SK-N-SH treated with all-trans-retinoic acid at 6 μM for 48 hours (cell line): ENCODE results near the gene FILIP1.
A peak's percentile ranks its signal among the peaks of the same experiment; 100 is the strongest.

ENCODE experiments used
- ATAC-seq: fragments of 200-7000 bp; cut with Tn5 transposase; 3 replicates; pipeline ENCODE4 v1.9.1; 2020; ENCODE audit warnings: mild to moderate bottlenecking, moderate library complexity
- ARNTL ChIP-seq: fragments of 450-650 bp; formaldehyde crosslinking; IDR thresholded peaks from 2 replicates; pipeline ENCODE4 v1.5.0; 2020; ENCODE audit warnings: low read depth, mild to moderate bottlenecking, moderate library complexity, borderline replicate concordance
- BACH2 ChIP-seq: fragments of 250-450 bp; sonication (Bioruptor Pico); IDR thresholded peaks from 2 replicates; pipeline ENCODE4 v1.9.0; 2021; ENCODE audit warnings: mild to moderate bottlenecking, borderline replicate concordance
- CSDC2 ChIP-seq: fragments of 250-450 bp; sonication (Bioruptor Pico); IDR thresholded peaks from 2 replicates; pipeline ENCODE4 v1.5.0; 2020; ENCODE audit warnings: mild to moderate bottlenecking, moderate library complexity
- ESRRG ChIP-seq: fragments of 250-450 bp; sonication (Bioruptor Pico); IDR thresholded peaks from 2 replicates; pipeline ENCODE4 v1.6.1; 2021; ENCODE audit warnings: mild to moderate bottlenecking
- GLIS3 ChIP-seq: fragments of 250-450 bp; sonication (Bioruptor Pico); IDR thresholded peaks from 2 replicates; pipeline ENCODE4 v1.5.0; 2020; ENCODE audit warnings: mild to moderate bottlenecking, moderate library complexity
- OSR1 ChIP-seq: fragments of 250-450 bp; sonication (Bioruptor Pico); IDR thresholded peaks from 2 replicates; pipeline ENCODE4 v1.8.0; 2022; ENCODE audit warnings: moderate library complexity, mild to moderate bottlenecking, inconsistent platforms
- PPARA ChIP-seq: fragments of 250-450 bp; sonication (Bioruptor Pico); IDR thresholded peaks from 2 replicates; pipeline ENCODE4 v1.5.0; 2020; ENCODE audit warnings: mild to moderate bottlenecking, borderline replicate concordance
- RARB ChIP-seq: fragments of 250-450 bp; sonication (Bioruptor Pico); IDR thresholded peaks from 2 replicates; pipeline ENCODE4 v1.8.0; 2021; ENCODE audit warnings: mild to moderate bottlenecking, moderate library complexity
- SNAI2 ChIP-seq: fragments of 250-450 bp; sonication (Bioruptor Pico); IDR thresholded peaks from 2 replicates; pipeline ENCODE4 v1.5.0; 2020; ENCODE audit warnings: mild to moderate bottlenecking, moderate library complexity
- TCF4 ChIP-seq: fragments of 250-450 bp; sonication (Bioruptor Pico); IDR thresholded peaks from 2 replicates; pipeline ENCODE4 v1.8.0; 2021; ENCODE audit warnings: mild to moderate bottlenecking, moderate library complexity, borderline replicate concordance
- TOX ChIP-seq: fragments of 250-450 bp; sonication (Bioruptor Pico); IDR thresholded peaks from 2 replicates; pipeline ENCODE4 v1.8.0; 2021; ENCODE audit warnings: mild to moderate bottlenecking, moderate library complexity, borderline replicate concordance
- ZC3H10 ChIP-seq: fragments of 250-450 bp; sonication (Bioruptor Pico); IDR thresholded peaks from 2 replicates; pipeline ENCODE4 v1.5.1; 2021; ENCODE audit warnings: mild to moderate bottlenecking, moderate library complexity
- ZFP3 ChIP-seq: fragments of 250-450 bp; sonication (Bioruptor Pico); IDR thresholded peaks from 2 replicates; pipeline ENCODE4 v1.5.0; 2020; ENCODE audit warnings: mild to moderate bottlenecking, moderate library complexity
- ZFP30 ChIP-seq: fragments of 450-650 bp; formaldehyde crosslinking; IDR thresholded peaks from 2 replicates; pipeline ENCODE4 v1.5.0; 2022; ENCODE audit warnings: mild to moderate bottlenecking, moderate library complexity
- ZNF565 ChIP-seq: fragments of 450-650 bp; formaldehyde crosslinking; conservative IDR thresholded peaks from 2 replicates; pipeline ENCODE4 v1.5.0; 2020; ENCODE audit warnings: low read depth, mild to moderate bottlenecking, moderate library complexity
- ZNF70 ChIP-seq: fragments of 450-650 bp; formaldehyde crosslinking; IDR thresholded peaks from 2 replicates; pipeline ENCODE4 v1.5.0; 2020; ENCODE audit warnings: mild to moderate bottlenecking, moderate library complexity
- ZNF8 ChIP-seq: fragments of 450-650 bp; formaldehyde crosslinking; IDR thresholded peaks from 2 replicates; pipeline ENCODE4 v1.5.0; 2020; ENCODE audit warnings: mild to moderate bottlenecking, moderate library complexity
- TF ChIP-seq, protein P1 (sequence below): fragments of 250-450 bp; sonication (Bioruptor Pico); IDR thresholded peaks from 2 replicates; pipeline ENCODE4 v1.5.1; 2021; ENCODE audit warnings: mild to moderate bottlenecking, moderate library complexity
- TF ChIP-seq, protein P2 (sequence below): fragments of 250-450 bp; sonication (Bioruptor Pico); IDR thresholded peaks from 2 replicates; pipeline ENCODE4 v1.5.0; 2020; ENCODE audit warnings: mild to moderate bottlenecking, moderate library complexity
- TF ChIP-seq, protein P3 (sequence below): fragments of 250-450 bp; sonication (Bioruptor Pico); IDR thresholded peaks from 2 replicates; pipeline ENCODE4 v1.5.1; 2020; ENCODE audit warnings: low read depth, mild to moderate bottlenecking, moderate library complexity
- TF ChIP-seq, protein P4 (sequence below): fragments of 250-450 bp; sonication (Bioruptor Pico); IDR thresholded peaks from 2 replicates; pipeline ENCODE4 v1.8.0; 2020; ENCODE audit warnings: mild to moderate bottlenecking, moderate library complexity, borderline replicate concordance
- TF ChIP-seq, protein P5 (sequence below): fragments of 250-450 bp; sonication (Bioruptor Pico); IDR thresholded peaks from 2 replicates; pipeline ENCODE4 v1.8.0; 2021; ENCODE audit warnings: low read depth, mild to moderate bottlenecking, moderate library complexity, borderline replicate concordance

Gene FILIP1

DNA sequence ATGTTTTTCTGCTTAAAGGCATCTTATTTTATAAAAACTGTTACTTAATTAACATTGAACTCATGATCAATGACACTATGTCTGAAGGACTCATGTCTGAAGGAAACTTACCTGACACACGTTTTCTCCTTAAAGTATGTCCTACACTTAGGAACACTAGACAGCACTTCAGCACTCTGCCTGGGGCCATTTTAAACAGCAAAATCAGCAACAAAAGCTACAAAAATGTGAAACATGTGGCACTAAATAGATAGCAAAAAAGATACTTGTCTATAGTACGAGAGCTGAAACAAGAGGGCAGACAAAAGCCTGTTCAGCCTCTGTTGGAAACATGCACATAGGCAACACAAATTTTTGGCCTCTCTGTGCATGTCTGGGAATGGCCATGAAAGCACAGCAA, 115.5 kb downstream of the FILIP1 start (continued):
- TF ChIP-seq ZFP3 (CRISPR knock-in tag) (no peak), ZNF565 (CRISPR knock-in tag) (no peak), SNAI2 (no peak), ZFP30 (CRISPR knock-in tag) (no peak), GLIS3 (CRISPR knock-in tag) (no peak), RARB (CRISPR knock-in tag) (no peak), TOX (no peak), ZNF70 (no peak), ZC3H10 (CRISPR knock-in tag) (no peak)
- TF ChIP-seq, protein P1, sequence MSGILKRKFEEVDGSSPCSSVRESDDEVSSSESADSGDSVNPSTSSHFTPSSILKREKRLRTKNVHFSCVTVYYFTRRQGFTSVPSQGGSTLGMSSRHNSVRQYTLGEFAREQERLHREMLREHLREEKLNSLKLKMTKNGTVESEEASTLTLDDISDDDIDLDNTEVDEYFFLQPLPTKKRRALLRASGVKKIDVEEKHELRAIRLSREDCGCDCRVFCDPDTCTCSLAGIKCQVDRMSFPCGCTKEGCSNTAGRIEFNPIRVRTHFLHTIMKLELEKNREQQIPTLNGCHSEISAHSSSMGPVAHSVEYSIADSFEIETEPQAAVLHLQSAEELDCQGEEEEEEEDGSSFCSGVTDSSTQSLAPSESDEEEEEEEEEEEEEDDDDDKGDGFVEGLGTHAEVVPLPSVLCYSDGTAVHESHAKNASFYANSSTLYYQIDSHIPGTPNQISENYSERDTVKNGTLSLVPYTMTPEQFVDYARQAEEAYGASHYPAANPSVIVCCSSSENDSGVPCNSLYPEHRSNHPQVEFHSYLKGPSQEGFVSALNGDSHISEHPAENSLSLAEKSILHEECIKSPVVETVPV (CRISPR knock-in tag) = no peak
- TF ChIP-seq, protein P2, sequence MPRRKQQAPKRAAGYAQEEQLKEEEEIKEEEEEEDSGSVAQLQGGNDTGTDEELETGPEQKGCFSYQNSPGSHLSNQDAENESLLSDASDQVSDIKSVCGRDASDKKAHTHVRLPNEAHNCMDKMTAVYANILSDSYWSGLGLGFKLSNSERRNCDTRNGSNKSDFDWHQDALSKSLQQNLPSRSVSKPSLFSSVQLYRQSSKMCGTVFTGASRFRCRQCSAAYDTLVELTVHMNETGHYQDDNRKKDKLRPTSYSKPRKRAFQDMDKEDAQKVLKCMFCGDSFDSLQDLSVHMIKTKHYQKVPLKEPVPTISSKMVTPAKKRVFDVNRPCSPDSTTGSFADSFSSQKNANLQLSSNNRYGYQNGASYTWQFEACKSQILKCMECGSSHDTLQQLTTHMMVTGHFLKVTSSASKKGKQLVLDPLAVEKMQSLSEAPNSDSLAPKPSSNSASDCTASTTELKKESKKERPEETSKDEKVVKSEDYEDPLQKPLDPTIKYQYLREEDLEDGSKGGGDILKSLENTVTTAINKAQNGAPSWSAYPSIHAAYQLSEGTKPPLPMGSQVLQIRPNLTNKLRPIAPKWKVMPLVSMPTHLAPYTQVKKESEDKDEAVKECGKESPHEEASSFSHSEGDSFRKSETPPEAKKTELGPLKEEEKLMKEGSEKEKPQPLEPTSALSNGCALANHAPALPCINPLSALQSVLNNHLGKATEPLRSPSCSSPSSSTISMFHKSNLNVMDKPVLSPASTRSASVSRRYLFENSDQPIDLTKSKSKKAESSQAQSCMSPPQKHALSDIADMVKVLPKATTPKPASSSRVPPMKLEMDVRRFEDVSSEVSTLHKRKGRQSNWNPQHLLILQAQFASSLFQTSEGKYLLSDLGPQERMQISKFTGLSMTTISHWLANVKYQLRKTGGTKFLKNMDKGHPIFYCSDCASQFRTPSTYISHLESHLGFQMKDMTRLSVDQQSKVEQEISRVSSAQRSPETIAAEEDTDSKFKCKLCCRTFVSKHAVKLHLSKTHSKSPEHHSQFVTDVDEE = no peak

DNA sequence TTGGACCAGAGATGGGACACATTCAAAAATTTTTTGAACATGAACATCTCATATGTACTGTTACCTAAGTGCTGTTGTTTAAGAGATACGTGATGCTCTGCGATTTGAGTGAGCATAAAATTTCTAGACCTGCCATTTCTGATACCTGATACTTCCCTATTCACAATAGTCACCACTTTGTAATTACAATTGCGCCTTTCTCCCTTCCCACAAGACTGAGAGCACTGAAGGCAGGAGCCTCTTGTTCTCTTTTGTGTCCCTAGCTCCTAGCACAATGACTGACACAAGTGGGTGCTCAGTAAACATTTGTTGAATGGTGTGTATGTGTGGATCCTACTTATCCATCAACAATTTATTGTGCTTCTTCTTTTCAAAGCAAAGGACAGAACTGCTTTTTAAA, 116.2 kb downstream of the FILIP1 start:
- ATAC-seq = no peak
- TF ChIP-seq TOX (no peak), CSDC2 (CRISPR knock-in tag) (no peak), ARNTL (no peak), PPARA (CRISPR knock-in tag) (no peak), ZNF8 (CRISPR knock-in tag) (no peak), ZNF565 (CRISPR knock-in tag) (no peak), RARB (CRISPR knock-in tag) (no peak), TCF4 (no peak), GLIS3 (CRISPR knock-in tag) (no peak), ZFP30 (CRISPR knock-in tag) (no peak)
- TF ChIP-seq, protein P3, sequence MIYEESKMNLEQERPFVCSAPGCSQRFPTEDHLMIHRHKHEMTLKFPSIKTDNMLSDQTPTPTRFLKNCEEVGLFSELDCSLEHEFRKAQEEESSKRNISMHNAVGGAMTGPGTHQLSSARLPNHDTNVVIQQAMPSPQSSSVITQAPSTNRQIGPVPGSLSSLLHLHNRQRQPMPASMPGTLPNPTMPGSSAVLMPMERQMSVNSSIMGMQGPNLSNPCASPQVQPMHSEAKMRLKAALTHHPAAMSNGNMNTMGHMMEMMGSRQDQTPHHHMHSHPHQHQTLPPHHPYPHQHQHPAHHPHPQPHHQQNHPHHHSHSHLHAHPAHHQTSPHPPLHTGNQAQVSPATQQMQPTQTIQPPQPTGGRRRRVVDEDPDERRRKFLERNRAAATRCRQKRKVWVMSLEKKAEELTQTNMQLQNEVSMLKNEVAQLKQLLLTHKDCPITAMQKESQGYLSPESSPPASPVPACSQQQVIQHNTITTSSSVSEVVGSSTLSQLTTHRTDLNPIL (CRISPR knock-in tag) = no peak

DNA sequence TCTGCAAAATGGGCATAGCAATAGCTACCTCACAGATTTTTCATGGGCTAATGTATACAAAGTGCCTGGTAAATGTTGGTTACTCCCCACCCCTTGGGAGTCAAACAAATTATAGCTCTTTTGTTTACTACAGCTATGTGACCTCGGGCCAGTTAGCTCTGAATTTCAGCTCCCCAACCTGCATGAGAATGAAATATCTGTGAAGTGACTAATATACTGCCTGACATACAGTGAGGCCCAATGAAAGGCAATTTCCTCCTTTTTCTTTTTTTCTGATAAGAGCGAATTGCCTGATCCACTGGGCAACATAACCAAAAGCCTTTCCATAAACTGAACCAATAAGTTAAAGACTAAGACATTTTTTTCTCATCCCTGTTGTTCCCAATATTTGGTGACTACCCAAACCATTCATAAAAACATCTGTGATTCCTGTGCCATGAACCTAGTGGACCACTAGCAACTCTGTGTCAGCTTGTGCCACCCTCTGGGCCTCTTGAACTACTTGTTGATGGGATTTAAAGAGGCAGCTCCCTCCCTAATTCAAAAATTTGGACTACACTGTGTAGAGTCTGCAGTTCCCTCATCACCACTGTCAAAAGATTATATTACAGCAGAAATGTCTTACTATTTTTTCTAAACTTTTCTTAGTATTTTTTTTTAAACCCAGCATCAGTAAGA, 117.1 kb downstream of the FILIP1 start:
- TF ChIP-seq, protein P3 (CRISPR knock-in tag) = no peak
- TF ChIP-seq CSDC2 (CRISPR knock-in tag) = no peak
- no peak for TF ChIP-seq BACH2 (CRISPR knock-in tag)
- TF ChIP-seq ZNF8 (CRISPR knock-in tag) = no peak
- no peak for TF ChIP-seq GLIS3 (CRISPR knock-in tag)
- TF ChIP-seq ZNF565 (CRISPR knock-in tag) = no peak
- no peak for TF ChIP-seq ZNF70
- TF ChIP-seq, protein P4, sequence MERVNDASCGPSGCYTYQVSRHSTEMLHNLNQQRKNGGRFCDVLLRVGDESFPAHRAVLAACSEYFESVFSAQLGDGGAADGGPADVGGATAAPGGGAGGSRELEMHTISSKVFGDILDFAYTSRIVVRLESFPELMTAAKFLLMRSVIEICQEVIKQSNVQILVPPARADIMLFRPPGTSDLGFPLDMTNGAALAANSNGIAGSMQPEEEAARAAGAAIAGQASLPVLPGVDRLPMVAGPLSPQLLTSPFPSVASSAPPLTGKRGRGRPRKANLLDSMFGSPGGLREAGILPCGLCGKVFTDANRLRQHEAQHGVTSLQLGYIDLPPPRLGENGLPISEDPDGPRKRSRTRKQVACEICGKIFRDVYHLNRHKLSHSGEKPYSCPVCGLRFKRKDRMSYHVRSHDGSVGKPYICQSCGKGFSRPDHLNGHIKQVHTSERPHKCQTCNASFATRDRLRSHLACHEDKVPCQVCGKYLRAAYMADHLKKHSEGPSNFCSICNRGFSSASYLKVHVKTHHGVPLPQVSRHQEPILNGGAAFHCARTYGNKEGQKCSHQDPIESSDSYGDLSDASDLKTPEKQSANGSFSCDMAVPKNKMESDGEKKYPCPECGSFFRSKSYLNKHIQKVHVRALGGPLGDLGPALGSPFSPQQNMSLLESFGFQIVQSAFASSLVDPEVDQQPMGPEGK = no peak
- TF ChIP-seq RARB (CRISPR knock-in tag) = no peak
- no peak for TF ChIP-seq ESRRG (CRISPR knock-in tag)
- no peak for TF ChIP-seq TCF4
- TF ChIP-seq SNAI2 = no peak
- TF ChIP-seq OSR1 = no peak
- no peak for TF ChIP-seq PPARA (CRISPR knock-in tag)
- TF ChIP-seq, protein P1 (CRISPR knock-in tag) = no peak
- TF ChIP-seq TOX = no peak
- TF ChIP-seq, protein P5, sequence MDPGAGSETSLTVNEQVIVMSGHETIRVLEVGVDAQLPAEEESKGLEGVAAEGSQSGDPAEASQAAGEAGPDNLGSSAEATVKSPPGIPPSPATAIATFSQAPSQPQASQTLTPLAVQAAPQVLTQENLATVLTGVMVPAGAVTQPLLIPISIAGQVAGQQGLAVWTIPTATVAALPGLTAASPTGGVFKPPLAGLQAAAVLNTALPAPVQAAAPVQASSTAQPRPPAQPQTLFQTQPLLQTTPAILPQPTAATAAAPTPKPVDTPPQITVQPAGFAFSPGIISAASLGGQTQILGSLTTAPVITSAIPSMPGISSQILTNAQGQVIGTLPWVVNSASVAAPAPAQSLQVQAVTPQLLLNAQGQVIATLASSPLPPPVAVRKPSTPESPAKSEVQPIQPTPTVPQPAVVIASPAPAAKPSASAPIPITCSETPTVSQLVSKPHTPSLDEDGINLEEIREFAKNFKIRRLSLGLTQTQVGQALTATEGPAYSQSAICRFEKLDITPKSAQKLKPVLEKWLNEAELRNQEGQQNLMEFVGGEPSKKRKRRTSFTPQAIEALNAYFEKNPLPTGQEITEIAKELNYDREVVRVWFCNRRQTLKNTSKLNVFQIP (CRISPR knock-in tag) = no peak
- no peak for TF ChIP-seq ZFP30 (CRISPR knock-in tag)
- peak; percentile 61 for ATAC-seq
